Esophagus muscularis mucosa (tissue), 4 donors: ENCODE data around the gene IFT22. TPM values are rescaled to one million over a fixed set of nuclear protein-coding genes. Genes with fewer than 3 reads are reported as not detected.
A peak's percentile ranks its signal among the peaks of the same experiment; 100 is the strongest.
"Not testable (repeated sequence)": the region's sequence is repeated elsewhere in the genome, so short reads cannot be mapped to it uniquely, and the experiment has no call there.

Experiments
- DNase-seq: peaks from one replicate; pipeline ENCODE4 v3.0.0-alpha.2; 2017; ENCODE audit errors: extremely low spot score
- H3K27ac ChIP-seq, 4 donors: fragments of 200-600 bp; sonication (generic); replicated peaks in 1 of 4; 1 replicate in 3 of 4; 2 replicates in 1 of 4; pipeline ENCODE4 v1.5.1; 2016 to 2019; ENCODE audit warnings: mild to moderate bottlenecking in 1 of 4
- H3K27me3 ChIP-seq, 4 donors: fragments of 200-600 bp; sonication (generic); one replicate each; pipeline versions ENCODE4 v1.5.1 to v1.6.0; 2016 to 2019
- H3K36me3 ChIP-seq, 4 donors: fragments of 200-600 bp; sonication (generic); one replicate each; pipeline ENCODE4 v1.5.1; 2016 to 2019
- H3K4me1 ChIP-seq, 4 donors: fragments of 200-600 bp; sonication (generic); one replicate each; pipeline ENCODE4 v1.5.1; 2016 to 2019
- H3K4me3 ChIP-seq, 4 donors: fragments of 200-600 bp; sonication (generic); 1 replicate in 2 of 4; 2 replicates in 2 of 4; pipeline ENCODE4 v1.5.1; 2016 to 2019; ENCODE audit warnings: mild to moderate bottlenecking in 4 of 4, moderate library complexity in 1 of 4
- H3K9me3 ChIP-seq, 4 donors: fragments of 200-600 bp; sonication (generic); 1 replicate in 3 of 4; 2 replicates in 1 of 4; pipeline ENCODE4 v1.5.1; 2016 to 2019
- CTCF ChIP-seq, 3 experiments: fragments of 200-600 bp in 2 of 3; fragments of 450-650 bp in 1 of 3; sonication (generic) in 2 of 3; IDR thresholded peaks; one replicate each; pipeline ENCODE4 v1.5.1; 2017 to 2019; ENCODE audit warnings: antibody characterized with exemption in 3 of 3, mild to moderate bottlenecking in 2 of 3, moderate library complexity in 1 of 3
- EP300 ChIP-seq: sonication (generic); formaldehyde crosslinking; IDR thresholded peaks from one replicate; pipeline ENCODE4 v1.6.1; 2017; ENCODE audit warnings: antibody characterized with exemption
- POLR2A ChIP-seq: fragments of 450-650 bp; IDR thresholded peaks from one replicate; pipeline ENCODE4 v1.6.1; 2017; ENCODE audit warnings: antibody characterized with exemption, moderate library complexity, mild to moderate bottlenecking, low read depth
- POLR2AphosphoS5 ChIP-seq, 2 donors: sonication (generic); formaldehyde crosslinking; IDR thresholded peaks; one replicate each; pipeline ENCODE4 v1.6.1; 2017; ENCODE audit warnings: antibody characterized with exemption in 2 of 2
- WGBS: methylation state at CpG from one replicate; pipeline ENCODE4 v1.1.5; 2018; 5-methylcytosine and 5-hydroxymethylcytosine counted together
- intact Hi-C: fragments of 100-400 bp; cut with DNase I; formaldehyde crosslinking; loops from one replicate; pipeline ENCODE4 v1.15.1; 2023
- total RNA-seq, 4 donors: library from RNA; depleted of rRNA; stranded (reverse); fragments of >200 nt; gene quantifications; one replicate each; pipeline versions ENCODE4 v1.1.0 to v1.2.1, GENCODE V29; 2016

The IFT22 gene
- total RNA-seq, 4 donors from 2014 or later, result 25.2 to 33.1 (median 28.5) TPM

- no peak overlapping the region for H3K4me3 ChIP-seq
- DNase-seq, result no peak
- peaks cover 0 to 7% (median 3%) of the 10 kb centered on the region in 4 donors for H3K4me1 ChIP-seq
- intact Hi-C loops, result no loop called here
- no peaks in the 10 kb centered on the region for H3K9me3 ChIP-seq
- peaks cover 0 to 98% (median 23%) of the 10 kb centered on the region in 4 donors for H3K27me3 ChIP-seq
- 58% methylated on average over 11 of the region's 12 CpGs for WGBS
- no peak for TF ChIP-seq EP300
- no peak for TF ChIP-seq POLR2AphosphoS5 (IDR thresholded peaks at IDR 0.05)
- TF ChIP-seq POLR2A, result no peak
- TF ChIP-seq CTCF (IDR thresholded peaks at IDR 0.05), result no peak
- H3K27ac ChIP-seq, result no peak overlapping the region
- no peaks in the 10 kb centered on the region for H3K36me3 ChIP-seq
Measured at GRCh38 chr7:101294039-101294831, 27.4 kb downstream of the IFT22 start.

- H3K36me3 ChIP-seq, H3K4me1 ChIP-seq, H3K27ac ChIP-seq, DNase-seq, H3K4me3 ChIP-seq, intact Hi-C loops, H3K9me3 ChIP-seq: not testable (repeated sequence)
- H3K27me3 ChIP-seq, result peaks cover 0 to 92% (median 16%) of the 10 kb centered on the region in 4 donors
- 55% methylated on average over 16 of the region's 16 CpGs for WGBS
Measured at GRCh38 chr7:101293069-101294021, 28.3 kb downstream of the IFT22 start.

DNA sequence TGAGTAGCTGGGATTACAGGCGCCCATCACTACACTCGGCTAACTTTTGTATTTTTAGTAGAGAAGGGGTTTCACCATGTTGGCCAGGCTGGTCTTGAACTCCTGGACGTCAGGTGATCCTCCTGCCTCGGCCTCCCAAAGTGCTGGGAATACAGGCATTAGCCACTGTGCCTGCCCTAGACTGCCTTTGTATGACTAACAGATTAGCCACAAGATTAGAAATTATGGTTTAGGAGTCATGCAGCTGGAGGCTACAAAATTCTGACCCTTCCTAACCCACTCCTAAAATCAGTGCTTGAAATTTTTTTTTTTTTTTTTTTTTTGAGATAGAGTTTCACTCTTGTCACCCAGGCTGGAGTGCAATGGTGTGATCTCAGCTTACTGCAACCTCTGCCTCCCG is 29.0 kb downstream of the IFT22 start:
- H3K27ac ChIP-seq, H3K4me3 ChIP-seq, H3K4me1 ChIP-seq, intact Hi-C loops, H3K36me3 ChIP-seq, DNase-seq, H3K9me3 ChIP-seq: not testable (repeated sequence)
- 71% methylated on average over 5 of the region's 5 CpGs for WGBS
- H3K27me3 ChIP-seq, result peaks cover 0 to 85% (median 13%) of the 10 kb centered on the region in 4 donors

DNA sequence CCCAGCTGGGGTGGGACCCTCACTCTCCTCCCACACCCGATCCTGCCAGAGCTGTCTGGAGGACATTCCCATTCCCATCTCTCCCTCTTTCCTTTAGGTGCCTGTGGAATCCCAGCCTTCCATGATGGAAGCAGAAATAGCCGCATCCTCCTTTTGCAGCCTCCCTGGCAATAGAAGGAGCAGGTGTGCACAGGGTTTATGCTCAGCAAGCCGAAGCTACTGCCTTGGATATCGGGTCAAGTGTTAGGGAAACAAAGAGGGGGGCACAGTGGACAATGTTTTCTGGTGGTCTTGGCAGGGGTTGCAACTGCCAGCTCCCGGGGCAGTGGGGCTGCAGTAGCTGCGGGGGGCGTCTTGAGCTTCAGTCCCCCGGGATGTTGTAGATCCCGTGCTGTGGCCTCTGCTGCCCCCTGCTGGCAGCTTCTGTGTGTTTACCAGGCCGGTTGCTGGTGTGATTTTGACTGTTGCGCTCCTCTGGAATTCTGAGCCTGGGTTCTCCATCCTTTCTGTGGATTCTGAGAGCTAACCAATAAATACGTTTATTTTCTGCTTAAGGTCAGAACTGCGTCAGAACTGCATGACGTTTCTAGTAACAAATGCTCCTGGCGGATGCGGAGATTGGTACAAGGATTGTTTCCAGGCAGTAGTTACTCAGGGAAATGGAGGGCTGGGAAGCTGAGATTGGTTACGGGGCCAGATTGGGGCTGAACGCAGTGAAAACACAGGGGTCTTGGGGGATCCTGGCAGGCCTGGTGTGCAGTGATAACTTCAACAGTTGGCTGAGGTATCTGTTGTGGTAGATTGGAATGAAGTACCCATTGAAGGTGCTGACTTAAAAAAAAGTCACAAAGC is 31.2 kb downstream of the IFT22 start:
- intact Hi-C loops, result not testable (repeated sequence)

GRCh38 chr7:101289687-101290086 is 31.9 kb downstream of the IFT22 start:
- H3K4me3 ChIP-seq, H3K36me3 ChIP-seq, DNase-seq, H3K27ac ChIP-seq, H3K4me1 ChIP-seq, intact Hi-C loops, H3K9me3 ChIP-seq: not testable (repeated sequence)
- peaks cover 0 to 56% (median 7%) of the 10 kb centered on the region in 4 donors for H3K27me3 ChIP-seq
- WGBS, result 84% methylated on average over 3 of the region's 4 CpGs

More for the DNA sequence above, 31.2 kb downstream of the IFT22 start:
- 25% methylated on average over 13 of the region's 18 CpGs for WGBS
- peak; percentile 41 to 68 (median 62) for TF ChIP-seq CTCF (IDR thresholded peaks at IDR 0.05)
- not testable (repeated sequence) for H3K27ac ChIP-seq, H3K9me3 ChIP-seq, H3K4me3 ChIP-seq, H3K4me1 ChIP-seq, DNase-seq, H3K36me3 ChIP-seq
- peaks cover 0 to 63% (median 13%) of the 10 kb centered on the region in 4 donors for H3K27me3 ChIP-seq
